Measurements from ENCODE around the gene CLIP1.
A peak's percentile ranks its signal among the peaks of the same experiment; 100 is the strongest.

Gene CLIP1

GRCh38 chr12:122354958-122355641 is 67.4 kb downstream of the CLIP1 start:
- no peak for DNase-seq

- DNase-seq, result no peak
Observed at GRCh38 chr12:122352394-122352793, 70.1 kb downstream of the CLIP1 start.

- no peak for DNase-seq
Observed at GRCh38 chr12:122350141-122350848, 72.2 kb downstream of the CLIP1 start.

GRCh38 chr12:122349078-122349477 is 73.4 kb downstream of the CLIP1 start:
- no peak for DNase-seq

DNA sequence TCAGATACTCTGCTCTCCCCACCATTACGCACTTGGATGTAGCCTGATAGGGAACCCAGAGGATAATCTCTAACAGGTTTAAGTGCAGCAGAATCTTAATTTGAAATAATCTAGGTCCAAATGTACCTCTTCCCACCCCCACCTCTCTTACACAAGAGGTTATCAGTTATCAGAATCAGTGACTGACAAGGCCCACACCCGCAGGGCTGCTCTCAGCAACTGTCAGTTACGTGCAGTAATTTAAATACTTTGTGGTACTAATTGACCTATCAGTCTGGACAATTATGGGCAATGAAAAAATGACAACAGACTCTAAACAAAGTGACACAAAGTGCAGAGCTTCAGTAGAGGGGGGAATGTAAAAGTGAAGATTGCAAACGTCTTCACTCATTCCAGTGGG is 74.0 kb downstream of the CLIP1 start:
- DNase-seq, result no peak

GRCh38 chr12:122346054-122346453 is 76.4 kb downstream of the CLIP1 start:
- no peak for DNase-seq

DNA sequence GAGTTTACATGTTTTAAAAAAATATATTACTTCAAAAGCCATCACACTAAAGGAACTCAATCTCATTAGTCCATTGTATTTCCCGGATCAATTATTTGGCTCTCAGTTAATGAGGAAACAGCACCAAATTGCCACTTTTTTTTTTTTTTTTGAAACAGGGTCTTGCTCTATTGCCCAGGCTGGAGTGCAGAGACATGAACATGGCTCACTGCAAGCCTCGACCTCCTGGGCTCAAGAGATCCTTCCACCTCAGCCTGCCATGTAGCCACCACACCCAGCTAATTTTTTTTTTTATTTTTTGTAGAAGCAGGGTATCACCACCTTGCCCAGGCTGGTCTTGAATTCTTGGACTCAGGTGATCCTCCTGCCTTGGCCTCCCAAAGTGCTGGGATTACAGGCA is 77.4 kb downstream of the CLIP1 start:
- no peak for DNase-seq

DNA sequence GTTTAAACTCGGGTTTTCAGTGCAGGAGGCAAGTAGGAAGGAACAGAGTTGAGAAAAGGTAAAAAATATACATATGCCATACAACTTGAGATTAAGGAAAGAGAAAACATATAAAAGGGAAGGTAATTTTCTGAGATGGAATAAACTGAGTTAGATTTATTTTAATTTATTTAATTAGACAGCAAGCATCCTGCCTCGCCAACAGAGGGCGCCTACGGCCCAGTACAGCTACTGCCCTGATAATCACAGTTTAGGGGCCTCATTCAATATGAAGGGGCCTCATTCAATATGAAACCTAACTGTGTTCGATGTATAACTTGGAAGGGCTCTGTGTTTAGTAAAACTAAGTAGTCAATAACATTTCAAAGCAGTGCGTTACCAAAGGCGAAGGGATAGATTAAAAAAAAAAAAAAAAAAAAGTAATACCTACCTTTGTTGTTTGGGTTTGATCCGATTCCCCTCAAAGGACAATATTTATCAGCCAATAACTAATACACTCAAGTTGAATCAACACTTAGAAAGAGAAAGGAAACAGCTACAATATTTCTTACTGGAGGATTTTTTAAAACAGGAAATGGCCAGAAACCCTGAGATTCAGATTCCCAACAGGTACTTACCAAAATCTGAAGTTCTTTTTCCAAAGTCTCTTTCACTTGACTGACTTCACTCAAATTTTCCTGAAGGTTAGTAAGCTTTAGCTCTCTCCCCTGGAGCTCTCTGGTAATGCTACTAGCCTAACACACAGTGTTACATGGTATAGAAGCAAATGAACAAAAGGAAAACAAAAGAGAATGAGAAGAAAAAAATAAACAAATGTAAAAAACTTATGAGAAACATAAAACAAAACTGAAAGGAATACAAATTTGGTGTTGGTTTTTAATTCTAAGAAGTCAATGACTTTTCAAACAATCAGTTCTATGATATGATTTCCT is 86.2 kb downstream of the CLIP1 start:
- DNase-seq, result peak in 1 of 2 experiments; percentile 49

GRCh38 chr12:122333142-122334087 is 89.1 kb downstream of the CLIP1 start:
- DNase-seq, result no peak

DNA sequence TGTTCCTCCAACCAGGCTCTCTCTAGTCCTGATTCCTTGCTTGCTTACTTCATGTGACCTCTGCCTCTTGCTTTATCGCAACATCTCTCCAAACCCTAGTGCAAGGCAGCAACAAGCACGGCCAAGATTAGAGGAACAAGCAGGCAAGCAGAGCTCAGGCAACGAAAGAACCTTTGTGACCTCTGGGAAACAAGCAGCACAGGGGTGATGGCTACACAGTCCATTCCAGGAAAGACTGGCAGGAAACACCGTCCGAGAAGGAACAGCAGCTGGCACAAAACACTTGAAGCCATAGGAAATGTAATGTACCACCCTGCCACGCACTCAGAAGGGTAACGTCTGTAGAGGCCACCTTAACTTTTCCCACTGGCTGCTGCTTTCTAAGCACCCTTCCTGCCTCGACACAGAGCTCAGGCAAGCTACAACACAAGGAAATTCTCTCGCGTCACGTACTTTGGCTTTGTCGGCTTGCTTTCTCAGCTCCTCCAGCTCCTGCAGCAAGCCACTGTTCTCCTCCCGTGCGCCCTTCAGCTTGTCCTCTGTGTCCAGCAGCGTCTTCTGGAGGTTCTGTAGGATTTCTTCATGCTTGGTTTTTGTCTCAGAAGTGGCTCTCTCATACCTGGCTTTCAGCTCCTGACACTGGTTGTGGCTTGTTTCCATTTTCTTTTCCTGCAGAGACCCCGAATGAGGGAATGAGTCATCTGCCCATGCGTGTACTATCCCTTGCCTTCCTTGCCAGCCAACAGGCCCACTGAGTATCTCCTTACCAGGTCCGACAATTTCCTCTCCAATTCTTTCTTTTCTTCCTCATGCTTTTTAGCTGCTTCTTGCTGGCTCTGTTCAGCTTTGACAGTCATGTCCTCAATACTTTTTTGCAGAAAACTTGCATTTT is 94.7 kb downstream of the CLIP1 start:
- DNase-seq, result no peak

DNA sequence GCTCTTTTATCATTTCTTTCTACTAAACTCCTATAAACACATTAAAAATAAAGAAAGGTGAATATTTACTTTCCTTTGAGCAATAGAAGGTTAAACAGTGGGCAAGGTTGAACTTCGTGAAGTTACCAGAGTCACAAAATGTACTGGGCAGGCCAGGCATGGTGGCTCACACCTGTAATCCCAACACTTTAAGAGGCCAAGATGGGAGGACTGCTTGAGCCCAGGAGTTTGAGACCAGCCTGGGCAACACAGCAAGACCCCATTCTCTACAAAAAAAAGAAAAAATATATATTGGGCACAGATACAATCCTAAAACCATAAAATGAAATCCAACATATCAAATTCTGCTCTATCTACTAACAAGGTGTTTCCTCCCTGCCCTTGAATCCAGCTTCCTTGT is 95.5 kb downstream of the CLIP1 start:
- no peak for DNase-seq

GRCh38 chr12:122326586-122326985 is 95.9 kb downstream of the CLIP1 start:
- DNase-seq, result no peak

- DNase-seq, result no peak
Observed at GRCh38 chr12:122323311-122324019, 99.0 kb downstream of the CLIP1 start.

- no peak for DNase-seq
Observed at GRCh38 chr12:122322501-122322900, 100.0 kb downstream of the CLIP1 start.

DNA sequence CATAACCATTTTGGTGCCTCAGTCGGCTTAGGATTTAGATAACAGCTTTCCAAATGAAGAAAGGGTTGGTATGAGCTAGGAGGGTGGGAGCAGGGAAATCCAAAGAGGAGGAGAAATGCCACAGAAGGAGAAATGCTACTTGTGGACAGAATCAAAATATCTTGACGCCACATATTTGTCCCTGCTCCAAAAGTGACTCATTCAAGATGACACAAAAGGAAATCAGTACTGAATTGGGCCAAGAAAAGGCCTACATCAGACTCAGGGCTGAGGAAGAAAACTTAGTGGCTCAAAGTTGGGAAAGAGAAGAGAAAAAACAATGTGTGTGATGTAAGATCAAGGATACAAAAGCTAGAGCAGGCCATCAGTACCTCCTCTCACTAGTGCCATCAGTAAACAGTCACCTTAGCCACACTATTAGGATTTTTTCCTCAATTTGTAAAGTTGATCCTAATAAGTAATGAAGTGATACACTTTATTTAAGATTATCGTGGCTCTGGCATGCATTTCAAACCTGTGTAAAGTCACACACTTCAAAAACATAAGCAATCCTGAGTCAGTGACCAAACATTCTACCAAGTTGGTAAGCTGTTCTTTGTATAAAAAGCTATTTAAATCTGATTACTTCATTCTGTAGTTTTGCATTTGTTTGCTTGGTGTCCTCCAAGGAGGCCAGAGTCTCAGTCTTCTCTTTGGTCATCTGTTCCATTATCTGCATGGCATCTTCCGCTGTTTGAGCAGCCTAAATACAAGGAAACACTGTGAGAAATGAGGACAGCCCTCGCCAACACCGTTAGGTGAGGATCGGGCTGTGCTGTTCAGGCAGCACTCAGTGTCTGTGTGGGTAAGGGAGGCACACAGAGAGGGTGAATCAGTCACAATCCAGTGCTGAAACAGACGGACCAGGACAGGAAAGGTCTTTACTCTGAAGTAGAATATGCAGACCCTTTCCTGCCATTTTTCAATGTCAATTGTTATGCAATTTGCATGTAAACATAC is 103.6 kb downstream of the CLIP1 start:
- DNase-seq, result peak in 1 of 2 experiments; percentile 65

GRCh38 chr12:122312926-122313325 is 109.5 kb downstream of the CLIP1 start:
- no peak for DNase-seq

GRCh38 chr12:122311696-122312095 is 110.8 kb downstream of the CLIP1 start:
- DNase-seq, result no peak

GRCh38 chr12:122310626-122311333 is 111.7 kb downstream of the CLIP1 start:
- DNase-seq, result no peak

Measured in SW 1271 (cell line).